GM18909 (cell line): ENCODE data around the gene SFRP4.
"Not testable (repeated sequence)": the region's sequence is repeated elsewhere in the genome, so short reads cannot be mapped to it uniquely, and the experiment has no call there.

Experiments
- ATAC-seq: cut with Tn5 transposase; IDR thresholded peaks from one replicate; pipeline ENCODE4 v1.9.1; 2021; ENCODE audit warnings: mild to moderate bottlenecking; ENCODE audit not compliant: unreplicated experiment, poor library complexity

The SFRP4 gene

DNA sequence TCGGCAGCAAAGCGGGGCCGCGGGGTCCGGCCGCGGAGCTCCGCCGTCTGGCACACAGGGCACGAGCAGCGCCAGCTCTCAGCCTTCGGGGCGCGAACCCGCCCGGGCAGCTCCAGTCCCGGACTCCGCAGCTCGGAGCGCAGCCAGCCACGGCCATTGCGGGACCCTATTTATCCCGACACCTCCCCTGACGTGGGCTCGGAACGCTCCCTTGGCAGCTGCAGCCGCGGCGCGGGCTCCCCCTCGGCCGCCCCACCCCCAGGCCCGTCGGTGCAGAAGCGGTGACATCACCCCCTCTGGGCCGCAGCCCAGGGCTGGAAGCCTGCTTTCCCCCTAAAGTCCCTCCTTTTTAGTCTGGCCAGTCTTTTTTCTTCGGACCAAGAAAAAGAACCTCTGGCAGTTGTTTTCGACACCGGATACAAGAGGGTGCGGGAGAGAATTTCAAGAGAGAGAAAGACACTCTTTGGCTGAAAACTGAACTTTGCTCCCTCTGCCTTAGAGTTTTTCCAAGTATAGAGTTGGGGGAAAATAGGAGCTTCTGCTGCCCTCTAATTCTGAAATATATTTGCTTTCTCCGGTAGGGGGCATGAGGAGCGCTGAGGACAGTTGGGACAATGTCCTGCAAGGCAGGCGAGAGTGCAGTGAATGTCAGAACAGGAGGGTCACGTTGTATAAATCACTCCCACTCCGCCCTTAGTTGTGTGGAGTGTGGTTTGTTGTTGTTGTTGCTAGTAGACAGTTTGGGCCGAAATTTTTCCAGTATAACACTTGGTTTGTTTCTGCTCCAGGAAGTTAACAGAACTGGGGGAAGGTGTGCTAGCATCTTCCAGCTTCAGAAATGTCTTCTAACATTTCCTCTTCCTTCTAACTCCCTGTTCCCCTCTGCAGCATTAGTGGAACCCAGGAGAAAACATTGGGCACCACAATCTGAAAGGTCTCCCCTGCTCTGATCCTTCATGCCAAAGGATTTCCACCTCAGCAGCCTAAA, at the start of gene SFRP4:
Gene SFRP4 (minus strand): TSS at position 145 of the 988 bp plus-strand sequence. CDS start 280 bp downstream, outside the sequence.
- ATAC-seq: peak; percentile 36

DNA sequence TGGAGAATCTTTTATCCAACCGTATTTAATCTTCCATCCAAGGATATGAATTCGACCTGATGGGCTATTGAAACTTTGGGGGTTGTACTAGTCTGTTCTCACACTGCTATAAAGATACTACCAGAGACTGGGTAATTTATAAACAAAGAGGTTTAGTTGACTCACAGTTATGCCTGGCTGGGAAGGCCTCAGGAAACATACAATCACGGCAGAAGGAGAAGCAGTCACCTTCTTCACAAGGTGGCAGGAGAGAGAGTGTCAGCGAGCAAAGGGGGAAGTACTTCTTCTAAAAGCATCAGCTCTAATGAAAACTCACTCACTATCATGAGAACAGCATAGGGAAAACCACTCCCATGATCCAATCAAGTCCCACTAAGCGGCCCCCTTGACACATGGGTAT, 47.6 kb upstream of the SFRP4 start:
- ATAC-seq: no peak

DNA sequence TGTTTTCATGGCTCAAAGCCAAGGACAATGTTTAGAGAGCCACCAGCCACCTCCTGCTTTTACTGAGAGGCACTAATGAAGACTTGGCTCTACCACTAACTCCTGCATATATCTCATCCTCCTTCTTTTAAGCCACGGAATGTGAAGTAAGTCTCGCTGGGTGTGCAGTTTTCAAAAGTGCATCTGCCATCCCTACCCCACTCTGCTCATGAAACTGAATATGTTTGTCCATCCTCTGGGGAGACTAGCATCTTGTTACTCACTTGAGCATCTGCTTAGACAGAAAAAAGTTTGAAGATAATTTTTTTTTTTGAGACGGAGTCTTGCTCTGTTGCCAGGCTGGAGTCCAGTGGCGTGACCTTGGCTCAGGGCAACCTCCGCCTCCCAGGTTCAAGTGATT, 44.6 kb upstream of the SFRP4 start:
- no peak for ATAC-seq

DNA sequence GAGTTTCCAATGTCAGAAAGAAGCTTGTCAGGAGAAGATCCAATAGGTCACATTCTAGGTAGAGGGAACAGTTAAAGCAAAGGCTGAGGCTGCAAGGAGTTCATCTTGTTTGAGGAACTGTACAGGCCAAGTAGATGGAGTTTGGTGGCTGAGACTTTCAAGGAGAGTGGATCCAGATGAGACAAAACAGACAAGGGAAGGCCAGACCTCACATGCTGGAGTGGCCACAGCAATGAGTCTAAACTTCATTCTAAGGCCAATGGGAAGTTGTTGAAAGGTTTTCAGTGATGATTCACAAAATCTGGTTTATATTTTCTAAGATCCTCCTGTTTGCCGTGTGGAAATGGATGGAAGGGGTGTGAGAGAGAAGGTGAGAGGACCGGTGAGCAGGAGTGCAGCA, 43.9 kb upstream of the SFRP4 start:
- no peak for ATAC-seq

DNA sequence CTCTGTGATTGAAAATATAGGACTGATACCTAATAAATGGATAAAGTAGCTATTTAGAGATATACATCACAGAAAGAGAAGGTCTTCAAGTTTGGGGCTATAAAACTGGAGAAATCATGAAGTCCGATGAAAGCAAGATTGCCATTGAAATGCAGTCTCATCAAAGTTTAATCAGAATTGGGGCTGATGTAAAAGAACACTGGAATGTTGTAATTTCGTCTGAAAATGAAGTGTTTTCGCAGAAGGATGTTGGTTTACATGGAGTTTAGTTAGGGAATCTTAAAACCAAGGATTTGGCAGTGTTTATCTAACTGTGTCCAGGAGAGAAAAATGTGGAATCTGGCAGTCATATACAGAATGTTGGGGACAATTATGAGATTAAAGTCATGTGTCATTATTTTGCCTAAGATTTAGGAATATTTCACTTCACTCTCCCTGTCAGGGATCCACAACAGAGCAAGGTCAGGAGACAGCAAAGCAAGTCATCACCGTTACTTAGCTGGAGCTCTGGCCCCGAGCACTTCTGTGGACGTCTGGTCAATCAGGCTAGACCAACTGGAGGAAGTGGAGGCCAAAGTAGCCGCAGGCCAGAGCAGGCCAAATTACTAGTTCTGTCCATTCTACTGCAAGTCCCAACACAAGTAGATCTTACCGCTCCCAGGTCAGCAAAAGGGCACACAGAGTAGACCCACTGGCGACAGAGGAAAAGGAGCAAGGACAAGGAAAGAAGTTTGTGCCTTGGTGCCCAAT, 40.8 kb upstream of the SFRP4 start:
- ATAC-seq: no peak

DNA sequence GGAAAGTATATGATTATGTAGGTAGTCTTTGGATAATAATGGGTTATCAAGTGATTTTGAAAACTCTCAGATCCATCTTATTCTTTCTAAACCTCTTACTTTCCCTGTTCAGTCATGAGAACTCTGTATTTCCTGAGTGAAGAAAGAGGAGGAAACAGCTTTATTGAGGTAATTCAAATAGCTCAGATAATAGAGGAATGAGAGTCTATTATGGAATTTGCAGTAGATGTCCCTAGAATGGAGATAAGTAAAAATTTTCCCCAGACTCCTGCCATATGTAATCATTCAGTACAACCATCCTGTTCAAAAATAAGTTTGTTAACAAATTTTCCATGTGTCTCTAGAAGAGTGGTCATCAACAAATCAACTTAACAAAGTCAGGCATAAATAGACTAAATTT, 40.2 kb upstream of the SFRP4 start:
- no peak for ATAC-seq

DNA sequence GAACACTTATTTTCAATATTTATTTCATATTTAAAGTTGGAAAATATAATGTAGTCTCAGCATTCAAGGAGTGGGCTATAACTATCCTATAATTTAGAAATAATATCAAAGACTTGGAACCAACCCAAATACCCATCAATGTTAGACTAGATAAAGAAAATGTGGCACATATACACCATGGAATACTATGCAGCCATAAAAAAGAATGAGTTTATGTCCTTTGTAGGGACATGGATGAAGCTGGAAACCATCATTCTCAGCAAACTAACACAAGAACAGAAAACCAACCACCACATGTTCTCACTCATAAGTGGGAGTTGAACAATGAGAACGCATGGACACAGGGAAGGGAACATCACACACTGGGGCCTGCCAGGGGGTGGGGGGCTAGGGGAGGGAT, 37.6 kb upstream of the SFRP4 start:
- ATAC-seq: not testable (repeated sequence)

DNA sequence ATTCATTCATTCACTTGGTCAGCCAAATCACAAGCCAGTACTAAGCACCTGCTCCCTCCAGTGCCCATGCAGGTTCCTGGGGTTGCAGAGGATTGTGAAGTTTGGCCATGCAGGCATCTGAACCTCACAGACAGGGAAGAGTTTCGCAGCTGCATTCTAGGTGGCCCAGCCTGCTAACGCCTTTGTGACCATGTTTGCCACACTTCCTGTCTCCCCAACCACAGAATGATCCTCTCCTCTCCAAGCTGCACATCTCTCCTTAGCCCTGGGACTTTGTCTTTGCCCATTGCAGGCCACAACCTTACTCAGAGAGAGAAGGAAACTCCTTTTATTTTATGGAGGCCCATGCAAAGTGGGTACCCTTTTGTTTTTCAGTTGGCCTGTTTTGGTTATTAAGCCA, 35.6 kb upstream of the SFRP4 start:
- ATAC-seq: no peak

DNA sequence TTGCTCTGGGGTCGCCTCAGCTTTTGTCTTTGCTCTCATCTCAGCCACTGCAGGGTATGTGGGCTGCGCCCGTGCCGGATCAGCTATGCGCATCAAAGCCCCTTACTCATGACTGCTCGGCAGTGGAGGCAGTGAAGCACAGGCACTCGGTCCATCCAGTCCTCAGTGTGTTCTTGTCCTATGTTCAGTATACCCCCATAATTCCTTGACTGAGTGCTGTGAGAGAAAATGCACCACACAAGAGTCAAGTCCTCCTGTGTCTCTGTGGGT, 31.3 kb upstream of the SFRP4 start:
- no peak for ATAC-seq

DNA sequence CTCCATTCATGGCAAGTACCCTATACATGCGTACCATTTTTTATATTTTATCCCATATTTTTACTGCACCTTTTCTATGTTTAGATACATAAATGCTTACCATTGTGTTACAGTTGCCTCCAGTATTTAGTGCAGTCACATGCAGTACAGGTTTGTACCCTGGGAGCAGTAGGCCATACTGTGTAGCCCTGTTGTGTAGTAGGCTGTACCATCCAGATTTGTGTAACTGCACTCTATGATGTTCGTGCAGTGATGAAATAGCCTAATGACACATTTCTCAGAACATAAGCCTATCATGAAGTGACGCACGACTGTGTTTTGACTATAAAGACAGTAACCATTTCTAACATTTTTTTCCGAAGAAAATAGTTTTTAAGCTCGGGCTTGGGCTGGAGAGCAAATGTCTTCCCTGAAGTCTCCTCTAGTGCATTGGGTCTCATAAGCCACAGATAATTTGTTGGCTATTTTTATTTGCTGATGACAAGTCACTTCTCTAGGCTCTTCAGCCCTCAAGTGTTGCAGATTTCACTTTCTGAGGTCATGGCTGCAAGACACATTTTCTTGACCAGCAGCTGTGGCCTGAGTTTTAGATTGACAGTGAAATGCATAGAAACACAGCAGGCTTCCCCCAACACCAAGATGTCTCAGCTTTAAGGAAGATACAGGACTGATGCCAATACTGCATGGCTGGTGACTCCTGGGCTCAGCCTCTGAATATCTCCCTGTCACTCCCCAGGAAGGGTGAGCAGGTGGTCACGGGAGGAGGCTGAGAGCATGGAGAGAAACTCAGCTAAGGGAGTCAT, 30.7 kb upstream of the SFRP4 start:
- ATAC-seq: no peak

DNA sequence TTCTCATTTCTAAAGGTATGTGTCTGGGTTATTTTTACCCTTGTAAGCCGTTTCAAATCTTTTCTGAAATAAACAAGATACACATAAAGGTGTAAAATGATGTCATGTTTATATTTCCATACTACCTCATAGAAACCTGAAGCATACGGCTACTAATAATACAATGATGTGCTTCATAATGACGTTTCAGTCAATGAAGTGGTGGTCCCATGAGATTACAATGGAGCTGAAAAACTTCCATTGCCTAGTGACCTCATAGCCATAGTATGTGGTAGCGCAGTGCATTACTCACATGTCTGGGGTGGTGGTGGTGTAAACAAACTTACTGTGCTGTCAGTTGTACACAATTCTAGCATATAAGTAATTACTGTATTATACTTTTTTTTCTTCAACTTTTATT, 28.7 kb upstream of the SFRP4 start:
- ATAC-seq: no peak

DNA sequence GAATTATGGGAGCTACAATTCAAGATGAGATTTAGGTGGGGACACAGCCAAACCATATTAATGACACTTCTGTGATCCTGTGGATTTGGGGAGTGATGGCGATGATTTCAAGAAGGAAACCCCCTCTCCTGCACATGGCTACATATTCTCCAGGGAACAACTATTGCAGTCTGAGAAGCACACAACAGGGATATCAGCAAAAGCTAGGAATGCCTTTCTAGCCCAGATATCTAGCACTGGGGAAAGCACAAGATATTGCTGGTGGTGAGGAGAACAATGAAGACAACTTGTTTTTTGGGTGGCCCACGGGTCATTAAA, 28.1 kb upstream of the SFRP4 start:
- ATAC-seq: peak; percentile 12

DNA sequence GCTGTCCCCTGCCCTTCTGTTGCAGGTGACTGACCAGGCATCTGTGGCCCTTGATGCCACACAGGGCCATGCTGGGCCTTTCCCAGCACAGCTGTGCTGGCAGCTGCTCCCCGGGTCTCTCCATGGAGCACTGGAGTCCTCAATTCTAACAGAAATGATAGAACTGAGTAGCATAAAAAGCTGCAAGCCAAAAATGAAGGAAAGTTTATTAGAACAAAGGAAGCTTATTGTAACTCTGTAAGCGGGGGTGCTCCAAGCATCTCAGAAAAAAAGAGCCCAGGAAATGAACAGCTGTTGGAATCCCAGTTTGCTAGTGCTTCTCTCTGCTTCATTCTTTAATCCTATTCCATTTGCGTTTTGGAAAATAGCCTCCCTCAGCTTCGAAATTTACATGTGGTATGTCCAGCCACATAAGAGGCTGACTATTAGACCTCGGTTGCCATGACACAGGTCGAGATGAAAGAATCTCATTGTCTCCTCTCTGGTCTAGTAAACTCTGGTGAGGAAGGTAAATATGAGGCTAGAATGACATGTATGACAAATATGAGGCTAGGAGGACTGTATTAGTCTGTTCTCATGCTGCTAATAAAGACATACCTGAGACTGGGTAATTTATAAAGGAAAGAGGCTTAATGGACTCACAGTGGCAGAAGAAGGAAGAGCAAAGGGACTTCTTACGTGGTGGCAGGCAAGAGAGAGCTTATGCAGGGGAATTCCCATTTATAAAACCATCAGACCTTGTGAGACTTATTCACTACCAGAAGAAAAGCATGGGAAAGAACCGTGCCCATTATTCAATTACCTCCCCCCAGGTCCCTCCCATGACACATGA, 27.5 kb upstream of the SFRP4 start:
- ATAC-seq: peak; percentile 47

DNA sequence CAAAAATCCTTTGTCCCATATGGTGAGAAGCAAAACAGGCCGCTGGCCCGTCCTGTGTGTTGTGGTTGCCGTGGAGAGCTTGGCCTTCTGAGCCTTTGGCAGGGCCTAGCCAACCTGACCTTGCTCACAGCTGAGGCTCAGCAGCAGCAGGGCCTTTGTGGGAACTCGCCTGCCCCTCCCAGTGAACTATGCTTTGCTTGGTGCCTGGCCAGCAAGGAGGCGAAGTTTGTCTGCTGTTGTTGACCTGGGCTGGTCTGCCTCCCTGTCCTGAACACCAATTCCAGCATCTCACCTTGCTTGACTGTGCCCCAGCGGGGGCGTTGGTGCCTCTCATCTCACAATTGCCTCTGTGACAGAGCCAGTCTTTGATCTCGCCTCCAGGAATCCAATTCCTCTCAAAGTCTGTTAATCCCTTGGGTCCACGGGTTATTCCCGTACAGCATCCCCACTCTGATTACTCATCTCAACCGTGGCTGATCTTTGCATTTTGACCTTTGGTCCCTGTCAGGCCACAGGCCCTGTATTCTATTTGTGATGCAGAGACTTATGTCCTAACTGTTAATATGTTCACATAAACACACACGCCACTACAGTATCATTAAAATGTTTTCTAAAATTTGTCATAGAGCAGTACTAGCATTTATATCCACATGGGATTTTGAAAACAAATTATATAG, 26.5 kb upstream of the SFRP4 start:
- ATAC-seq: peak; percentile 39

DNA sequence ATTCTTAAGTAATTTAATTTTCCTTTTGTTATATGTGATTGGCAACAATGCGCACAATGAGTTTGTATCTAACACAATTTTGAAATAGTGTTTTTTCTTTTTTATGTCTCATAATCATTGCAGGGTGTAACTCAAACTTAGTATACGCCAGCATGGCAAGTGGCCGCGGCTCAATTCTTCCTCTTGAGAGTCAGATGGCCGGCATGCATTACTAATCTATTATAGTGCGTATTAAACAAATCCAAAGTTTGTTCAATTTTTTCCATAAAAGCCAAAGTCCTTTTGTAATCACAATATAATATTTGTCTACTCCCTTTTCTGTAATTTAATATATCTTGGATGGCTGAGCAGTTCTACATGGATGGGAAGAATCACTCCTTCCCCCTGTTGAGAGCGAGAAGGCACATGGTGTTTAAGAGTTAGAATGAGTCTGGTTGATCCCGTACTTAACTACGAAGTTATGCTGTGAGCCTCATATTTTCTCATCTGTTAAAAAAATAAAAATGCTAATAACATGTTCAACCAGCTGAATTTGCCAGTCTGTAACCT, 16.5 kb upstream of the SFRP4 start:
- ATAC-seq: no peak

DNA sequence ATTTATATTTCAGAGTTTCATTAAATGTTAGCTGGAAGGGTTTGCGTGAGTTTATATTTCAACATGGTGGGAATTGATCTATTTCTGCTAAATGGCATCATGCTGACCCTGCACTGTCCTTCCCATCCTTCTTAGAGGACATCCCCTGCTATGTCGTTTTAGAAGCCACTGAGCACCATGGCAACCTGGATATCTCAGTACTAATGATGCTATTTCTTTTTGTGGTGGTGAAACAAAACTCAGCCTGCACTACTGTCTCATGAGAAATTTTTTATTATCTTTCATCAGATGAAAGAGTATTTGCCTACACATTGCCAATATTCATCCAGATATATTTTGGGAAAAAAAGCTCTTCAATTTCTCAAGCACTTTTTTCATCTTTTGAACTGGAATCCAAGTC, 15.9 kb upstream of the SFRP4 start:
- ATAC-seq: no peak

DNA sequence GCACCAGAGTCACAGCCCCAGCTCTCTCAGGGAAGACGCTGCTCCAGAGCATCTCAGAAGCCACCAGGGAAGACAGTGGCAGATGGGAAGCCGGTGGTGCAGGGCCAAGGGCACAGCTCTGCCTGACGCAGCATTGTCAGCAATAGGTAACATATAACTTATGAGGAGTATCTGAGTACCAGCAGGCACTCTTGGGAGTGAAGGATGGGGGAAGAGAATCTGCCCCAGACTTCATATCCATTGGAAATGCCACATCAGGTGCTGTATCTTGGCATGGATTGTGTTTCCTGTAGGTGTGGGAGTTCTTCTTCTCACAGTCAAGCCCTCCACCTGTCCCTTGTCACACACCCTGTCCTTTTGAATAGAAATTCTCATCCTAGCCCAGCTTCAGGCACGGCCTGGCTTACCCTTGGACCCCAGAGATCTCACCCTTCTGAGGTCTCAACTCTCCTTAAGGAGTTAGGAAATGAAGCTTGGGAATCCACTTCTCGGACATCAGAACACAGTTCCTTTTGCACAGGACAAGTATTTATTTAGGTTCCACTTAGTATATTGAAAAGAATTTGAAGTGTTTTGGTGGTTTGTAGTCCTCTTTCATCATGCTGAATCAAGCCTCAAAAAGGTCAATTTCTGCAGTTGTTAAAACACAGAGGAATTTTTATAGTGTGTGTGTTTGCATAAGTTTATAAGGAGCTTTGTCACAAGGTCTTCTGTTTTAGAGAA, 13.8 kb upstream of the SFRP4 start:
- no peak for ATAC-seq

DNA sequence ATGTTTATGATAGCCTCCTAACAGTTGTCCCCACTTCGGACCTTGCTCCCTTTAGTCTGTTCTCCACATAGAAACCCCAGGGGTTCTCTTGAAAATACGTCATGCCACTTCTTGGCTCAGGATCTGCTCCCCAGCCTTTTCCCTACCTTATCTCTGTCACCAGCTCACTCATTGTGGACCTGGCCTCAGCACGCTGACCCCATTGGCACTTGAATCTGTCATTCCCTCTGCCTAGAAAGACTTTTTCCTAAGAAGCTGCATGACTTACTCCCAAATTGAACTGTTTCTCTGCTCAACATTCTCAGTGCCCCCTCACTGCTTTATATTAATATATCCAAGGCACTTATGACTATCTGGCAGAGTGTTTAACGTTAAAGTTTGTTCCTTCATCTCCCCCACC, 12.3 kb upstream of the SFRP4 start:
- no peak for ATAC-seq
